B cell (primary cell): ENCODE results near the gene ITPK1. TPM values are rescaled to one million over a fixed set of nuclear protein-coding genes. Genes with fewer than 3 reads are reported as not detected.

Experiments used
- ATAC-seq: fragments of 200-7000 bp; cut with Tn5 transposase; one replicate; pipeline ENCODE4 v1.10.0; 2021; ENCODE audit warnings: low read depth, mild to moderate bottlenecking, moderate number of reproducible peaks, moderate library complexity
- CTCF ChIA-PET: fragments of 350-600 bp; sonication (Branson Sonifier 250); formaldehyde crosslinking; loops from one replicate; lab custom pipeline; 2021; ENCODE audit warnings: antibody characterized with exemption, inconsistent platforms; lab: Charles Lee
- POLR2A ChIA-PET: fragments of 350-600 bp; sonication (Branson Sonifier 250); formaldehyde crosslinking; loops from one replicate; lab custom pipeline; 2021; ENCODE audit warnings: antibody characterized with exemption; lab: Charles Lee
- DNase-seq: peaks from one replicate; pipeline ENCODE4 v3.0.0; 2013
- H2AFZ ChIP-seq: 2 replicates; pipeline ENCODE4 v1.6.1; 2012; ENCODE audit warnings: mild to moderate bottlenecking, low read depth, low read length; ENCODE audit not compliant: insufficient read depth, poor library complexity, severe bottlenecking
- H3K27ac ChIP-seq, 2 donors: 1 replicate in 1 of 2; 2 replicates in 1 of 2; pipeline ENCODE4 v1.5.1; 2012 to 2013; ENCODE audit warnings: low read length in 2 of 2, mild to moderate bottlenecking in 2 of 2, moderate library complexity in 1 of 2
- H3K27me3 ChIP-seq, 4 experiments: fragments of 200-600 bp in 1 of 4; sonication (generic) in 1 of 4; replicated peaks in 1 of 4; 1 replicate in 2 of 4; 2 replicates in 2 of 4; pipeline versions ENCODE4 v1.6.1 to v1.7.0; 2013 to 2016; ENCODE audit warnings: low read length in 3 of 4, mild to moderate bottlenecking in 2 of 4, mixed read lengths in 1 of 4, moderate library complexity in 1 of 4; ENCODE audit not compliant: insufficient read depth in 4 of 4, control insufficient read depth in 3 of 4; ENCODE audit errors: control extremely low read depth in 1 of 4
- H3K36me3 ChIP-seq, 2 experiments: replicated peaks in 1 of 2; 1 replicate in 1 of 2; 2 replicates in 1 of 2; pipeline versions ENCODE4 v1.6.1 to v1.7.1; 2013; ENCODE audit warnings: low read length in 1 of 2; ENCODE audit not compliant: insufficient read depth in 2 of 2, control insufficient read depth in 1 of 2; ENCODE audit errors: control extremely low read depth in 1 of 2, extremely low read depth in 1 of 2
- H3K4me1 ChIP-seq, 2 donors: fragments of 200-600 bp in 1 of 2; sonication (generic) in 1 of 2; 1 replicate in 1 of 2; 2 replicates in 1 of 2; pipeline versions ENCODE4 v1.5.1 to v1.6.1; 2013 to 2017; ENCODE audit warnings: low read length in 2 of 2; ENCODE audit not compliant: control insufficient read depth in 2 of 2, insufficient read depth in 2 of 2
- H3K4me2 ChIP-seq: replicated peaks from 2 replicates; pipeline ENCODE3; 2012; ENCODE audit warnings: mild to moderate bottlenecking, low read depth, low read length; ENCODE audit not compliant: poor library complexity, severe bottlenecking
- H3K4me3 ChIP-seq, 5 experiments: fragments of 200-600 bp in 1 of 5; sonication (generic) in 1 of 5; 1 replicate in 3 of 5; 2 replicates in 2 of 5; pipeline versions ENCODE4 v1.5.1 to v1.7.0; 2011 to 2016; ENCODE audit warnings: low read length in 4 of 5, mild to moderate bottlenecking in 4 of 5, low read depth in 2 of 5, control low read depth in 1 of 5, moderate library complexity in 1 of 5; ENCODE audit not compliant: insufficient read depth in 1 of 5; ENCODE audit errors: control extremely low read depth in 1 of 5, extremely low read depth in 1 of 5
- H3K79me2 ChIP-seq: fragments of 200-600 bp; sonication (generic); one replicate; pipeline ENCODE4 v1.6.0; 2016; ENCODE audit warnings: low read length; ENCODE audit not compliant: control insufficient read depth, insufficient read depth
- H3K9ac ChIP-seq: fragments of 200-600 bp; sonication (generic); 2 replicates; pipeline ENCODE4 v1.6.1; 2017; ENCODE audit warnings: mild to moderate bottlenecking, low read length, moderate library complexity
- H3K9me3 ChIP-seq, 3 donors: one replicate each; pipeline versions ENCODE4 v1.6.1 to v1.7.1; 2013; ENCODE audit warnings: low read length in 2 of 3; ENCODE audit not compliant: control insufficient read depth in 2 of 3, insufficient read depth in 1 of 3; ENCODE audit errors: control extremely low read depth in 1 of 3
- H4K20me1 ChIP-seq: 2 replicates; pipeline ENCODE4 v1.6.0; 2012; ENCODE audit warnings: mild to moderate bottlenecking, low read length; ENCODE audit not compliant: insufficient read depth, control insufficient read depth, poor library complexity, severe bottlenecking
- H3K27ac Mint-ChIP-seq: one replicate; pipeline ENCODE4 v1.8.0; 2021; ENCODE audit warnings: mixed read lengths
- H3K27me3 Mint-ChIP-seq: one replicate; pipeline ENCODE4 v1.8.0; 2021; ENCODE audit warnings: mixed read lengths
- H3K4me1 Mint-ChIP-seq: one replicate; pipeline ENCODE4 v1.8.0; 2021; ENCODE audit warnings: mixed read lengths
- H3K4me3 Mint-ChIP-seq: one replicate; pipeline ENCODE4 v1.8.0; 2021; ENCODE audit warnings: mixed read lengths
- H3K9me3 Mint-ChIP-seq: one replicate; pipeline ENCODE4 v1.8.0; 2022; ENCODE audit warnings: mixed read lengths; ENCODE audit not compliant: insufficient read depth
- CTCF ChIP-seq: fragments of 200-600 bp; IDR thresholded peaks from one replicate; pipeline ENCODE4 v1.8.0; 2022; ENCODE audit warnings: antibody characterized with exemption, mild to moderate bottlenecking
- EZH2 ChIP-seq: IDR thresholded peaks from 2 replicates; pipeline ENCODE4 v1.6.1; 2012; ENCODE audit warnings: borderline replicate concordance, low read depth, mild to moderate bottlenecking, moderate library complexity, low read length; ENCODE audit not compliant: insufficient read depth, poor library complexity, severe bottlenecking
- WGBS: methylation state at CpG from one replicate; pipeline ENCODE4 v1.1.5; 2013; ENCODE audit warnings: missing lambda C conversion rate; ENCODE audit not compliant: insufficient coverage; 5-methylcytosine and 5-hydroxymethylcytosine counted together
- intact Hi-C: fragments of 100-400 bp; cut with micrococcal nuclease; formaldehyde crosslinking; loops from one replicate; pipeline ENCODE4 v1.10.0; 2022
- polyA plus RNA-seq: library from polyadenylated mRNA; depleted of rRNA; stranded (reverse); fragments of >200 nt; gene quantifications from 2 replicates; pipeline ENCODE4 v1.2.3, GENCODE V29; 2012
- total RNA-seq, 2 donors: library from RNA; stranded (reverse); fragments of 120-200 nt in 1 of 2; gene quantifications; 1 replicate in 1 of 2; 2 replicates in 1 of 2; pipeline versions ENCODE4 v1.2.3 to v1.2.4, GENCODE V29; 2013 to 2022

Gene ITPK1
- total and polyA plus RNA-seq, 2 donors (not counting 1 experiment from before 2014, with no cell fraction given) = 46.0 to 46.9 TPM

- POLR2A ChIA-PET = no interaction called here
- intact Hi-C loops = no loop called here
- no peak for DNase-seq
- H3K27me3 Mint-ChIP-seq = no peaks in the 10 kb centered on the region
- CTCF ChIA-PET = no interaction called here
- TF ChIP-seq CTCF (no peak), EZH2 (no peak)
- no peaks in the 10 kb centered on the region for H3K27me3 ChIP-seq
- no peaks in the 10 kb centered on the region for H3K4me1 Mint-ChIP-seq
- H3K9ac ChIP-seq = no peak overlapping the region
- H4K20me1 ChIP-seq = no peaks in the 10 kb centered on the region
- no peak overlapping the region for H3K4me3 ChIP-seq
- no peak overlapping the region for H3K4me3 Mint-ChIP-seq
- H3K27ac Mint-ChIP-seq = no peak overlapping the region
- no peak for ATAC-seq
- H3K36me3 ChIP-seq = peaks cover 0 to 27% of the 10 kb centered on the region in 2 experiments
- H2AFZ ChIP-seq = no peak overlapping the region
- no peak overlapping the region for H3K27ac ChIP-seq
- 96% methylated on average over 23 of the region's 27 CpGs for WGBS
- no peak overlapping the region for H3K4me2 ChIP-seq
- no peaks in the 10 kb centered on the region for H3K79me2 ChIP-seq
- no peaks in the 10 kb centered on the region for H3K9me3 Mint-ChIP-seq
- no peaks in the 10 kb centered on the region for H3K4me1 ChIP-seq
- no peaks in the 10 kb centered on the region for H3K9me3 ChIP-seq
Observed at GRCh38 chr14:92938890-92939671, 176.6 kb downstream of the ITPK1 start.

- H3K4me1 ChIP-seq = no peaks in the 10 kb centered on the region
- no peak overlapping the region for H2AFZ ChIP-seq
- Mint-ChIP-seq H3K27ac (no peak overlapping the region), H3K4me1 (no peaks in the 10 kb centered on the region), H3K4me3 (no peak overlapping the region), H3K9me3 (no peaks in the 10 kb centered on the region), H3K27me3 (no peaks in the 10 kb centered on the region)
- no peaks in the 10 kb centered on the region for H3K9me3 ChIP-seq
- H3K36me3 ChIP-seq = peaks cover 0 to 23% of the 10 kb centered on the region in 2 experiments
- intact Hi-C loops = no loop called here
- H3K79me2 ChIP-seq = no peaks in the 10 kb centered on the region
- no peak for TF ChIP-seq EZH2
- TF ChIP-seq CTCF = no peak
- H3K4me3 ChIP-seq = no peak overlapping the region
- ATAC-seq (no peak), DNase-seq (no peak)
- no peaks in the 10 kb centered on the region for H3K27me3 ChIP-seq
- no peaks in the 10 kb centered on the region for H4K20me1 ChIP-seq
- H3K4me2 ChIP-seq = no peak overlapping the region
- WGBS = 96% methylated on average over 8 of the region's 9 CpGs
- ChIA-PET POLR2A (no interaction called here), CTCF (no interaction called here)
- H3K27ac ChIP-seq = no peak overlapping the region
- H3K9ac ChIP-seq = no peak overlapping the region
Observed at GRCh38 chr14:92938235-92938875, 177.4 kb downstream of the ITPK1 start.
